ENCODE measurements around the gene USH2A.

DNA sequence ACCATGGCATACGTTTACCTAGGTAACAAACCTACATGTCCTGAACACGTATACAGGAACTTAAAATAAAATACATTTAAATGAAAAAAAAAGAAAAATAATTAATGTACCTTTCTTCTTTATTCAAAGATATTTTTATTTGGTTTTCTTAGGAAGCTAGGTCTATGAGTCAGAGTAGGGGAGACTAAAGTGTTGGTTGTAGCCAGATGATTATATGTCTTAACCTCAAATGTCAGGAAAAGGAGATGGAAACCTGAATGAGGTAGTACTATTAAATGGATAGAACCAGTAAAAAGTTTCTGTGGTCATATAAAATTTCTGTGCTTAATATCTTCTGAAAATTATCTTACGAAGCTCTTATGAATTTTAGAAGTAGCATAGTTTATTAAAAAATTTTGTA lies 580.3 kb downstream of the USH2A start:
- TF ChIP-seq, protein P1, sequence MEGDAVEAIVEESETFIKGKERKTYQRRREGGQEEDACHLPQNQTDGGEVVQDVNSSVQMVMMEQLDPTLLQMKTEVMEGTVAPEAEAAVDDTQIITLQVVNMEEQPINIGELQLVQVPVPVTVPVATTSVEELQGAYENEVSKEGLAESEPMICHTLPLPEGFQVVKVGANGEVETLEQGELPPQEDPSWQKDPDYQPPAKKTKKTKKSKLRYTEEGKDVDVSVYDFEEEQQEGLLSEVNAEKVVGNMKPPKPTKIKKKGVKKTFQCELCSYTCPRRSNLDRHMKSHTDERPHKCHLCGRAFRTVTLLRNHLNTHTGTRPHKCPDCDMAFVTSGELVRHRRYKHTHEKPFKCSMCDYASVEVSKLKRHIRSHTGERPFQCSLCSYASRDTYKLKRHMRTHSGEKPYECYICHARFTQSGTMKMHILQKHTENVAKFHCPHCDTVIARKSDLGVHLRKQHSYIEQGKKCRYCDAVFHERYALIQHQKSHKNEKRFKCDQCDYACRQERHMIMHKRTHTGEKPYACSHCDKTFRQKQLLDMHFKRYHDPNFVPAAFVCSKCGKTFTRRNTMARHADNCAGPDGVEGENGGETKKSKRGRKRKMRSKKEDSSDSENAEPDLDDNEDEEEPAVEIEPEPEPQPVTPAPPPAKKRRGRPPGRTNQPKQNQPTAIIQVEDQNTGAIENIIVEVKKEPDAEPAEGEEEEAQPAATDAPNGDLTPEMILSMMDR (IDR thresholded peaks at IDR 0.05), result no peak
- no peak for TF ChIP-seq POLR2AphosphoS5 (IDR thresholded peaks at IDR 0.05)
